GM18502 (cell line): Measurements from ENCODE around the gene PSMD9.
"Not testable (repeated sequence)": the region's sequence is repeated elsewhere in the genome, so short reads cannot be mapped to it uniquely, and the experiment has no call there.

Source experiments
- ATAC-seq: cut with Tn5 transposase; IDR thresholded peaks from one replicate; pipeline ENCODE4 v1.9.1; 2021; ENCODE audit warnings: mild to moderate bottlenecking; ENCODE audit not compliant: unreplicated experiment, poor library complexity

The PSMD9 gene, protein sequence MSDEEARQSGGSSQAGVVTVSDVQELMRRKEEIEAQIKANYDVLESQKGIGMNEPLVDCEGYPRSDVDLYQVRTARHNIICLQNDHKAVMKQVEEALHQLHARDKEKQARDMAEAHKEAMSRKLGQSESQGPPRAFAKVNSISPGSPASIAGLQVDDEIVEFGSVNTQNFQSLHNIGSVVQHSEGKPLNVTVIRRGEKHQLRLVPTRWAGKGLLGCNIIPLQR

GRCh38 chr12:121888478-121889273 is at the start of gene PSMD9:
PSMD9 (plus strand) TSS chr12:121888790; CDS start chr12:121888857, 67 bp downstream.
- ATAC-seq: peak; percentile 93

- ATAC-seq: peak; percentile 97
Measured at GRCh38 chr12:121839106-121839992, 49.2 kb upstream of the PSMD9 start.

DNA sequence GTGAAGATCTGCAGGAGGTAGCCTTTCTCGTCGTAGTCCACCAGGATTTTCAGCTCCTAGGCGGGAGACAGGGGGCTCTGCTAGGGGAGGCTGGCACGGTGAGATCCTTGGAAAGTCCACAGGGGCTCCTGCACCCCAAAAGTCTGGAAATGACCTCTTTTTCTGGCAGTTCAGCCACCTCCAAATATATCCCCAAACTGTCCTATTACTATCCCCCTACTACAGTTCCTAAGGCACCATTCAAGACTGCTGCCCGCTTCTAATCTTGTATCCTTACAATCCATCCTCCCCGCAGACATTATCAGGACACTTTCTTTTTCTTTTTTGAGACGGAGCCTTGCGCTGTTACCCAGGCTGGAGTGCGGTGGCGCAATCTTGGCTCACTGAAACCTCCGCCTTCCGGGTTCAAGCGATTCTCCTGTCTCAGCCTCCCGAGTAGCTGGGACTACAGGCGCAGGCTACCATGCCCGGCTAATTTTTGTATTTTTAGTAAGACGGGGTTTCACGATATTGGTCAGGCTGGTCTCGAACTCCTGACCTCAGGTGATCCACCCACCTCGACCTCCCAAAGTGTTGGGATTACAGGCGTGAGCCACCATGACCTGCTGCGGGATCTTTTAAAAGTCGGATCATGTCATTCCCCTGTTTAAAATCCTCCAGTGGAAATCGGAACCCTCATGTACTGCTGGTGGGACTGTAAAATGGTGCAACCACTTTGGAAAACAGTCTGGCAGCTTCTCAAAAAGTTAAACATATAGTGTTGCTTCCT is 48.4 kb upstream of the PSMD9 start:
- no peak for ATAC-seq

- no peak for ATAC-seq
Measured at GRCh38 chr12:121843236-121843982, 45.2 kb upstream of the PSMD9 start.

DNA sequence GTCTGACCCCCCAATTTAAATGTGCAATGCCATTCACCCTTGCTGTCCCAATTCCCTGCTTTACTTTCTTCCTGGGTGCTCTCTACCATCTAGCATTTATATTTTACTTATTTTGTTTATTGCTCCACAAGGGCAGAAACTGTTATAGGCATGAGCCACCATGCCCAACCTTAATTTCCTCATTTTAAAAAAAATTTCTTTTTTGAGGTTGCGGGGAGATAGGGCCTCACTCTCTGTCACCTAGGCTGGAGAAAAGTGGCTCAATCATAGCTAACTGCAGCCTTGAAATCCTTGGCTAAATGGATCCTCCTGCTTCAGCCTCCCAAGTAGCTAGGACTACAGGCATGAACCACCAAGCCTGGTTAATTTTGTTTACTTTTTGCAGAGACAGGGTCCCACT is 42.9 kb upstream of the PSMD9 start:
- no peak for ATAC-seq

GRCh38 chr12:121849211-121849610 is 39.4 kb upstream of the PSMD9 start:
- ATAC-seq: no peak

- ATAC-seq: no peak
Measured at GRCh38 chr12:121849665-121850064, 38.9 kb upstream of the PSMD9 start.

GRCh38 chr12:121852392-121852791 is 36.2 kb upstream of the PSMD9 start:
- ATAC-seq: not testable (repeated sequence)

DNA sequence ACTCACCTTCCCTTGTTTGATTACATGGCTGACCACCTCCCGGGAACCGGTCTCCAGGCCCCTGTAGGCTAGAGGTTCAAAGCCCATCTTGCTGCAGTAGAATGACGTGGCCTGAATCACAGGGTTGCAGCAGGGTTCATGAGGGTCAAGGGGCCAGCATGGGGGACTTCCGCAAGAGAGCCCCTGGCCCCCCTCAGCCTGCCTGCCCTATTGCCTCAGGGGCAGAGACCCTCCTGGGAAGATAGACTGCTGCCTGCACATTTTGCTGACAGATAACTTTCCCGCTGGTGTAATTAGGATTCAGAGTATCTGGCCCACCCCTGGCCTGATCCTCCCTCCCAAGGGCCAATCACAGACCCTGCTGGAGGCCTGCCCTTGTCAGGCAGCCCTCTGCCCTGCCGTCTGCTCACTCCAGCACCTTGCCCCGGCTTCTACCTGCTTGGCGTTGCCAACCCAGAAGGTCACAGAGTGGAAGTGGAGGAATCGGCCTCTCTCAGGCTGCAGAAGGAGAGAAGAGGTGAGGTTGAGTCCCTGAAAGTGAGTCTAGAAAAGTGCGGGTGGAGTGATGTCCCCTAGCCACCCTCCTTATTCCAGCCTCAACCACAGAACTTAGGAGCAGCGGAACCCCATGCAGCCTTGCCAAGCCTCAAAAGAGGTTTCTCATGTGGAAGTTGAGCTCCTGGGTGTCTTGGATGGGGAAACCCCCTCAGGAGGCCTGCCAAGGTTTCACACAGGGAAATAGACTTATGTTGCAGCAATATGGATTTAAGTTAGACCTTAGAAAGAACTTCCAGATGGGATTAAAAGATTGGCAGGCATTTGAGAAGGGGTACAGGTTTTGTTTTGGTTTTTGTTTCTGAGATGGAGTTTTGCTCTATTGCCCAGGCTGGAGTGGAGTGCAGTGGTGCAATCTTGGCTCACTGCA is 31.0 kb upstream of the PSMD9 start:
- ATAC-seq: no peak

- no peak for ATAC-seq
Measured at GRCh38 chr12:121858318-121858661, 30.3 kb upstream of the PSMD9 start.

DNA sequence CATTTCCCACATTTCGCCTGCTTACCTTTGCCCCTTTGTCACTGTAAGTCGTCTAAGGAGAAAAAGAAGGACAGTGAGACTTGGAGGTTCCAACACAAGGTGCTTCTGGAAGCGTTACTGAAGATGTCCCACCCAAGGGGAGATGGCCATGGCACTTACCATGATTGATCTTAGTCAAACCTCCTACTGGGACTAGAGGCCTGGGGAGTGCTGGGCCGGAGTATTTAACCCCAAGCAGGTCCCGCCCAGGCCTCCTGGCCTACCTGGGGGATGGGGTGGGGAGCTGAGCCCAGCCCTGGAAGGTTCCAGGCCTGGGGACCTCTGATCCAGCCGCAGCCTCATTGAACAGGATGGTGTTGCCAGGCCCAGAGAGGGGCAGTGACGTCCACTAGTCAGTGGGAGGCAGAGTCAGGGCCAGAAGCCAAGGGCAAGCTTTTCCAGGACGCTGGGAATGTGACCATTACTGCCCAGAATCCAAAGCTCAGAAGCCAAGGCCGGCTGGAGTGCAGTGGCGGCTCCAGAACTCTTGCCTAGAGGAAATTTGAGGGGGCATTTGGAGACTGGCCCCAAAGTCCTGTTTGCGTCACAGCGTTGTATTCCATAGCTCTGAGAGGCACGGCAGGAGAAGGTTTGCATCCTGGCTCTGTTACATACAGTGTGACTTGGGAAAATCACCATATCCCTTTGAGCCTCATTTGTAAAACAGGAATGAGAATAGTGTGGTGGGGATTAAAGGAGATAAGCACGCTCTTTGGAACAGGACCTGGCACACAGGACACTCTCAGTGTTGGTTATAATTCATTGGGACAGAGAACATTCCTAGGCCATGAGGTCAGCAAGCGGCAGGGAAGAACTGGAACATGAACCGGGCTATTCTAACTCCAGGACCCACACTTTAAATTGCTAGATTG is 29.7 kb upstream of the PSMD9 start, which contains the start of gene HPD:
Gene HPD (minus strand): TSS at position 198 of the 911 bp plus-strand sequence. CDS start 36 bp downstream, at position 162.
- ATAC-seq: no peak

DNA sequence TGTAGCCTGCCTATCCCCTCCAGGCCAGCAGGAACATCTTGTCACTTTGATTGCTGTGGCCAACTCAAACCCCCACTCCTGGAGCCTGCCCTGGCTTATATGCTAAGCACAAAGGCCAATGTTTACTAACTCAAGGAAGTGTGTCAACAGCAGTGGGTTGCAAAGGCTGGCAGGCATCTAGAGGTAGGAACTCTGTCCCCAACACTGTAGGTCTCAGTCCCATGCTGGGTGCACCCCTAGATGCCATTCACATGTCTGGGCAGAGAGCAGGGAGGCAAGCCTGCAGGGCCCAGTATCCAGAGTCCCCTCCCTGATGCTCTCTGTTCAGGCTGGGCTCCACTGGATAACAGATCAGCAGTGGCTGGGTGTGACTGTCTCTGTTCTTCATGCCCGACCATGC is 28.3 kb upstream of the PSMD9 start:
- no peak for ATAC-seq

DNA sequence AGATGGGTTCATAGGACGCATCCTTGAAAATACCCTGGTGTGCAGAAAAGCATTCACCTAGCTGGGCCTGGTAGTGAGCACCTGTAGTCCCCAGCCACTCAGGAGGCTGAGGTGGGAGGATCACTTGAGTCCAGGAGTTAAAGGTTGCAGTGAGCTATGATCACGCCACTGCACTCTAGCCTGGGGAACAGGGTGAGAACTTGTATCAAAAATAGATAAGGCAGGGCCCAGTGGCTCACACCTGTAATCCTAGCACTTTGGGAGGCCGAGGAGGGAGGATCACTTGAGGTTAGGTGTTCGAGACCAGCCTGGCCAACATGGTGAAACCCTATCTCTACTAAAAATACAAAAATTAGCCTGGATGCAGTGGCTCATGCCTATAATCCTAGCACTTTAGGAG is 27.9 kb upstream of the PSMD9 start:
- ATAC-seq: not testable (repeated sequence)

- no peak for ATAC-seq
Measured at GRCh38 chr12:121861636-121862254, 26.8 kb upstream of the PSMD9 start.

DNA sequence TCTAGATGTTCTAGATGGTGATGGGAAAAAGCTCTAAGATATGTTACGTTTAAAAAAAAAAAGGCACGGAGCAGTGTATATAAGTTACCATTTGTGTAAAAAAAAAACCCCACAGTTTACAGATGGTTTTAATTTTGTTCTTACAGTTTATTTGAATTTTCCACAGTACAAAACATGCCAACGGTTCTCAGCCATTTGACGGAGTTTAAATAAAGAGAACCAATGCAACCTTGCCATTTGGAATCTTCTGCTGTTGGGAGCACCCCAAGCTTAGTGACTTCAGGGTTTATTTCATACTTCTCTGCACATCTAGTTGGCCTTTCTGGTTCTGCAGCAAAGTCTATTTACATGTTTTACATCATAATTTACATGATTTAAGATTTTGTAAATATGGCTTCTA is 22.3 kb upstream of the PSMD9 start:
- ATAC-seq: no peak

DNA sequence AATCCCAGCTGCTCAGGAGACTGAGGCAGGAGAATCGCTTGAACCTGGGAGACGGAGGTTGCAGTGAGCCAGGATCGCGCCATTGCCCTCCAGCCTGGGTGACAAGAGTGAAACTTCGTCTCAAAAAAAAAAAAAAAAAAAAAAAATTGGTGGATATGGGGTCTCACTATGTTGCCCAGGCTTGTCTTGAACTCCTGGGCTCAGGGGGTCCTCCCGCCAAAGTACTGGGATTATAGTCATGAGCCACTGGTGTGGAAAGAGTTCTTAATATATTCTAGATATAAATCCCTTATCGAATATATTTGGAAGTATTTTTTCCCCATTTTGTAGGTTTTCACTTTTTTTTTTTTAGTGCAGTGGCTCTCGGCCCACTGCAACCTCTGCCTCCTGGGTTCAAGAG is 19.4 kb upstream of the PSMD9 start:
- not testable (repeated sequence) for ATAC-seq

GRCh38 chr12:121871467-121871866 is 17.1 kb upstream of the PSMD9 start:
- ATAC-seq: no peak
